GM19328 (cell line): ENCODE data around the gene DIDO1.

Experiments used
- ATAC-seq: cut with Tn5 transposase; IDR thresholded peaks from one replicate; pipeline ENCODE4 v1.9.1; 2021; ENCODE audit warnings: mild to moderate bottlenecking, moderate library complexity; ENCODE audit not compliant: unreplicated experiment

DIDO1 gene

GRCh38 chr20:62951896-62952372 lies 25.6 kb upstream of the DIDO1 start:
- no peak for ATAC-seq

GRCh38 chr20:62951143-62951895 lies 25.0 kb upstream of the DIDO1 start:
- no peak for ATAC-seq

- ATAC-seq, result no peak
These were observed 24.4 kb upstream of the DIDO1 start for GRCh38 chr20:62950741-62951140.

- ATAC-seq, result no peak
These were observed 23.7 kb upstream of the DIDO1 start for GRCh38 chr20:62949962-62950361.

- ATAC-seq, result no peak
These were observed 23.0 kb upstream of the DIDO1 start for GRCh38 chr20:62949153-62949821.

- no peak for ATAC-seq
These were observed 21.4 kb upstream of the DIDO1 start for GRCh38 chr20:62947532-62948300.

GRCh38 chr20:62946918-62947317 lies 20.6 kb upstream of the DIDO1 start:
- no peak for ATAC-seq

GRCh38 chr20:62945771-62946339 lies 19.6 kb upstream of the DIDO1 start:
- ATAC-seq, result no peak

GRCh38 chr20:62944746-62945145 lies 18.4 kb upstream of the DIDO1 start:
- ATAC-seq, result no peak

- ATAC-seq, result no peak
These were observed 17.9 kb upstream of the DIDO1 start for GRCh38 chr20:62944184-62944583.

GRCh38 chr20:62943396-62943795 lies 17.1 kb upstream of the DIDO1 start:
- no peak for ATAC-seq

GRCh38 chr20:62942456-62942855 lies 16.2 kb upstream of the DIDO1 start:
- ATAC-seq, result no peak

- ATAC-seq, result no peak
These were observed 15.5 kb upstream of the DIDO1 start for GRCh38 chr20:62941792-62942191.

GRCh38 chr20:62940875-62941274 lies 14.6 kb upstream of the DIDO1 start:
- ATAC-seq, result no peak

- ATAC-seq, result peak; percentile 39
These were observed 12.0 kb upstream of the DIDO1 start, which contains the start of gene GID8 for GRCh38 chr20:62938105-62938888. GID8 (plus strand) TSS chr20:62938147; CDS start chr20:62941503, 3,356 bp downstream.

- ATAC-seq, result peak; percentile 89
These were observed 11.2 kb upstream of the DIDO1 start for GRCh38 chr20:62937268-62938104.

- no peak for ATAC-seq
These were observed 9.8 kb upstream of the DIDO1 start for GRCh38 chr20:62935968-62936585.

- no peak for ATAC-seq
These were observed 9.1 kb upstream of the DIDO1 start for GRCh38 chr20:62935204-62935967.
